GM12878 (cell line): ENCODE results near the gene ABR. TPM values are rescaled to one million over a fixed set of nuclear protein-coding genes. Genes with fewer than 3 reads are reported as not detected.
A peak's percentile ranks its signal among the peaks of the same experiment; 100 is the strongest.

ENCODE experiments used
- BMI1 ChIP-seq: fragments of 450-650 bp; IDR thresholded peaks from 2 replicates; pipeline ENCODE4 v1.6.1; 2016; ENCODE audit warnings: mild to moderate bottlenecking, moderate library complexity, borderline replicate concordance
- BRCA1 ChIP-seq: IDR thresholded peaks from 2 replicates; pipeline ENCODE4 v1.6.1; 2011; ENCODE audit warnings: low read depth, low read length, improper control_type of control experiment
- CHD4 ChIP-seq: fragments of 200-600 bp; sonication (generic); IDR thresholded peaks from 2 replicates; pipeline ENCODE4 v1.6.1; 2016; ENCODE audit warnings: mild to moderate bottlenecking
- CTCF ChIP-seq, 3 experiments: IDR thresholded peaks in 2 of 3; conservative IDR thresholded peaks in 1 of 3; 2 replicates each; pipeline ENCODE4 v1.5.1; 2011; ENCODE audit warnings: low read depth in 3 of 3, low read length in 3 of 3, mild to moderate bottlenecking in 3 of 3, control low read depth in 2 of 3, moderate library complexity in 2 of 3, inconsistent platforms in 1 of 3, mixed read lengths in 1 of 3; ENCODE audit not compliant: control insufficient read depth in 2 of 3, insufficient read depth in 1 of 3; ENCODE audit errors: extremely low read depth in 1 of 3
- FOS ChIP-seq: IDR thresholded peaks from 3 replicates; pipeline ENCODE4 v1.6.1; 2011; ENCODE audit warnings: borderline replicate concordance; ENCODE audit not compliant: insufficient read length; ENCODE audit errors: extremely low read depth
- IRF3 ChIP-seq: fragments of 450-650 bp; IDR thresholded peaks from 2 replicates; pipeline ENCODE4 v1.6.1; 2014; ENCODE audit warnings: mild to moderate bottlenecking
- KLF5 ChIP-seq: fragments of 450-650 bp; IDR thresholded peaks from 2 replicates; pipeline ENCODE4 v1.6.1; 2014; ENCODE audit warnings: mild to moderate bottlenecking; ENCODE audit not compliant: partially characterized antibody
- POLR2A ChIP-seq: IDR thresholded peaks from 2 replicates; pipeline ENCODE4 v1.6.1; 2011; ENCODE audit warnings: low read depth, mild to moderate bottlenecking, low read length
- POU2F2 ChIP-seq: IDR thresholded peaks from 3 replicates; pipeline ENCODE4 v1.6.1; 2011; ENCODE audit warnings: low read depth, mild to moderate bottlenecking, low read length, borderline replicate concordance
- PRDM15 ChIP-seq: fragments of 450-650 bp; formaldehyde crosslinking; IDR thresholded peaks from 2 replicates; pipeline ENCODE4 v1.4.0; 2020; ENCODE audit warnings: mild to moderate bottlenecking, moderate library complexity
- RB1 ChIP-seq: fragments of 450-650 bp; formaldehyde crosslinking; IDR thresholded peaks from 2 replicates; pipeline ENCODE4 v1.6.1; 2017; ENCODE audit warnings: mild to moderate bottlenecking, borderline replicate concordance
- RELA ChIP-seq: fragments of 450-650 bp; IDR thresholded peaks from 2 replicates; pipeline ENCODE4 v1.8.0; 2014; ENCODE audit warnings: borderline replicate concordance; ENCODE audit not compliant: partially characterized antibody
- SMAD1 ChIP-seq: fragments of 450-650 bp; IDR thresholded peaks from 2 replicates; pipeline ENCODE4 v1.6.1; 2018; ENCODE audit warnings: mild to moderate bottlenecking, low read depth; ENCODE audit not compliant: partially characterized antibody
- SREBF1 ChIP-seq: IDR thresholded peaks from 2 replicates; pipeline ENCODE4 v1.6.1; 2012; ENCODE audit warnings: mild to moderate bottlenecking, low read length
- YY1 ChIP-seq: IDR thresholded peaks from 2 replicates; pipeline ENCODE4 v1.6.1; 2011; ENCODE audit warnings: low read depth, mild to moderate bottlenecking, low read length
- ZNF687 ChIP-seq: fragments of 450-650 bp; IDR thresholded peaks from 2 replicates; pipeline ENCODE4 v1.6.1; 2017; ENCODE audit warnings: mild to moderate bottlenecking, moderate library complexity
- polyA plus RNA-seq, 11 experiments: library from polyadenylated mRNA; depleted of rRNA in 4 of 11; unstranded in 6 of 11; stranded (reverse) in 5 of 11; fragments of >200 nt; fragmentation: Nextera tagmentation in 4 of 11; fragmentation: Illumina TruSeq in 1 of 11; extraction: Ambion mirVana in 4 of 11; extraction: Trizol in 1 of 11; gene quantifications; 1 replicate in 1 of 11; 2 replicates in 10 of 11; pipeline versions ENCODE4 v1.2.1 to v1.2.3, GENCODE V29; 2011 to 2016; ENCODE audit warnings: inconsistent platforms in 2 of 11, missing spikeins in 2 of 11, low read depth in 1 of 11
- total RNA-seq, 4 experiments: library from RNA; depleted of rRNA in 3 of 4; stranded (reverse); fragments of >200 nt in 3 of 4; fragmentation: Illumina TruSeq in 1 of 4; extraction: Trizol in 1 of 4; gene quantifications; 2 replicates each; pipeline versions ENCODE4 v1.2.1 to v1.2.3, GENCODE V29; 2013 to 2021
- TF ChIP-seq, protein P1 (sequence below): fragments of 450-650 bp; IDR thresholded peaks from 2 replicates; pipeline ENCODE4 v1.6.1; 2017; ENCODE audit warnings: mild to moderate bottlenecking

Gene ABR
- total and polyA plus RNA-seq, 10 of the 15 experiments (the other 5 are each of a cell fraction or from before 2014, with no cell fraction given): 1.4 to 112 (median 30.0) TPM

GRCh38 chr17:1122533-1123392 lies 57.0 kb downstream of the ABR start (continued):
- no peak for TF ChIP-seq IRF3
- TF ChIP-seq POU2F2: no peak
- TF ChIP-seq SREBF1: no peak
- no peak for TF ChIP-seq PRDM15 (CRISPR knock-in tag)
- no peak for TF ChIP-seq SMAD1
- TF ChIP-seq YY1: no peak
- TF ChIP-seq ZNF687: no peak
- TF ChIP-seq POLR2A: no peak
- no peak for TF ChIP-seq FOS
- TF ChIP-seq BMI1: no peak
- peak; percentile 25 for TF ChIP-seq RELA
- TF ChIP-seq KLF5: no peak
- peak; percentile 71 for TF ChIP-seq RB1
- no peak for TF ChIP-seq BRCA1
- no peak for TF ChIP-seq CHD4
- TF ChIP-seq, protein P1, sequence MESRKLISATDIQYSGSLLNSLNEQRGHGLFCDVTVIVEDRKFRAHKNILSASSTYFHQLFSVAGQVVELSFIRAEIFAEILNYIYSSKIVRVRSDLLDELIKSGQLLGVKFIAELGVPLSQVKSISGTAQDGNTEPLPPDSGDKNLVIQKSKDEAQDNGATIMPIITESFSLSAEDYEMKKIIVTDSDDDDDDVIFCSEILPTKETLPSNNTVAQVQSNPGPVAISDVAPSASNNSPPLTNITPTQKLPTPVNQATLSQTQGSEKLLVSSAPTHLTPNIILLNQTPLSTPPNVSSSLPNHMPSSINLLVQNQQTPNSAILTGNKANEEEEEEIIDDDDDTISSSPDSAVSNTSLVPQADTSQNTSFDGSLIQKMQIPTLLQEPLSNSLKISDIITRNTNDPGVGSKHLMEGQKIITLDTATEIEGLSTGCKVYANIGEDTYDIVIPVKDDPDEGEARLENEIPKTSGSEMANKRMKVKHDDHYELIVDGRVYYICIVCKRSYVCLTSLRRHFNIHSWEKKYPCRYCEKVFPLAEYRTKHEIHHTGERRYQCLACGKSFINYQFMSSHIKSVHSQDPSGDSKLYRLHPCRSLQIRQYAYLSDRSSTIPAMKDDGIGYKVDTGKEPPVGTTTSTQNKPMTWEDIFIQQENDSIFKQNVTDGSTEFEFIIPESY: no peak
- TF ChIP-seq CTCF (IDR thresholded peaks at IDR 0.05 in 2 of 3, conservative IDR thresholded peaks at IDR 0.05 in 1 of 3; ENCODE audit: control insufficient read depth in 2 of 3, extremely low read depth in 1 of 3, insufficient read depth in 1 of 3, low read depth in 3 of 3, low read length in 3 of 3): peak; percentile 73 to 92 (median 88)
